Keratinocyte (primary cell): ENCODE data around the gene SYNE2.

Experiments used
- CTCF ChIP-seq, 3 experiments: IDR thresholded peaks in 1 of 3; conservative IDR thresholded peaks in 1 of 3; optimal IDR thresholded peaks in 1 of 3; 2 replicates in 2 of 3; 3 replicates in 1 of 3; pipeline versions ENCODE3 to v1.5.1; 2011; ENCODE audit warnings: low read length in 3 of 3, mild to moderate bottlenecking in 3 of 3, moderate library complexity in 2 of 3, control low read depth in 1 of 3, inconsistent platforms in 1 of 3; ENCODE audit not compliant: insufficient read depth in 2 of 3; ENCODE audit errors: extremely low read depth in 1 of 3
- EZH2 ChIP-seq: IDR thresholded peaks from one replicate; pipeline ENCODE4 v1.6.1; 2012; ENCODE audit warnings: inconsistent platforms, mild to moderate bottlenecking, low read length, moderate library complexity

- TF ChIP-seq CTCF (optimal IDR thresholded peaks at IDR 0.05 in 1 of 3, IDR thresholded peaks at IDR 0.05 in 1 of 3, conservative IDR thresholded peaks at IDR 0.05 in 1 of 3; ENCODE audit: extremely low read depth in 1 of 3, insufficient read depth in 2 of 3, low read length in 3 of 3) (no peak), EZH2 (no peak)
These were observed 24.7 kb downstream of the SYNE2 start for GRCh38 chr14:63877550-63877939.
